Right cardiac atrium (tissue), 5 donors: ENCODE results near the gene ATXN1. TPM values are rescaled to one million over a fixed set of nuclear protein-coding genes. Genes with fewer than 3 reads are reported as not detected.
A peak's percentile ranks its signal among the peaks of the same experiment; 100 is the strongest.
"Not testable (repeated sequence)": the region's sequence is repeated elsewhere in the genome, so short reads cannot be mapped to it uniquely, and the experiment has no call there.

Experiments
- ATAC-seq, 2 donors: fragments of 200-7000 bp; cut with Tn5 transposase; one replicate each; pipeline versions ENCODE4 v1.8.0 to v1.9.1; 2020; ENCODE audit warnings: moderate library complexity in 2 of 2, mild to moderate bottlenecking in 1 of 2
- DNase-seq, 3 donors: peaks; one replicate each; pipeline ENCODE4 v3.0.0-alpha.2; 2020
- H3K27ac ChIP-seq: one replicate; pipeline ENCODE4 v1.5.1; 2013; ENCODE audit warnings: mild to moderate bottlenecking, low read length, control low read depth, moderate library complexity
- H3K27me3 ChIP-seq: one replicate; pipeline ENCODE4 v1.6.1; 2013; ENCODE audit not compliant: control insufficient read depth, insufficient read depth
- H3K4me1 ChIP-seq: one replicate; pipeline ENCODE4 v1.6.1; 2013; ENCODE audit warnings: low read length; ENCODE audit not compliant: control insufficient read depth, insufficient read depth
- H3K4me3 ChIP-seq: one replicate; pipeline ENCODE4 v1.5.1; 2013; ENCODE audit warnings: low read length, control low read depth
- H3K9me3 ChIP-seq: one replicate; pipeline ENCODE4 v1.6.1; 2013; ENCODE audit warnings: low read length; ENCODE audit not compliant: control insufficient read depth
- WGBS: extraction: QIAGEN DNeasy Blood & Tissue Kit; methylation state at CpG from one replicate; pipeline ENCODE4 v1.1.7; 2013; 5-methylcytosine and 5-hydroxymethylcytosine counted together
- intact Hi-C, 4 donors: fragments of 100-400 bp; cut with DNase I; formaldehyde crosslinking; loops; one replicate each; pipeline versions ENCODE4 v1.11.0 to v1.14.0; 2022 to 2023
- polyA plus RNA-seq: library from polyadenylated mRNA; stranded (reverse); fragments of 200-250 nt; gene quantifications from one replicate; pipeline ENCODE4 v1.2.3, GENCODE V29; 2013
- total RNA-seq, 4 donors: library from RNA; stranded (reverse); fragmentation: NEBNext Ultra II Directional; extraction: Animal tissue kit (Norgen Biotek cat#: 25700); gene quantifications; one replicate each; pipeline ENCODE4 v1.2.1, GENCODE V29; 2021
- donor health status: healthy with polysubstance abuse.
- donor health status: DM: no; HTN: yes; CAD: no.
- donor health status: DM: no; HTN: no; CAD: no.
- donor health status: DM: no; HTN: yes; CAD: no; lungs with severe emphysema.
- donor health status: DM: yes; HTN: yes; CAD: no.

The ATXN1 gene
- total and polyA plus RNA-seq, 5 donors: 11.8 to 50.7 (median 47.6) TPM

DNA sequence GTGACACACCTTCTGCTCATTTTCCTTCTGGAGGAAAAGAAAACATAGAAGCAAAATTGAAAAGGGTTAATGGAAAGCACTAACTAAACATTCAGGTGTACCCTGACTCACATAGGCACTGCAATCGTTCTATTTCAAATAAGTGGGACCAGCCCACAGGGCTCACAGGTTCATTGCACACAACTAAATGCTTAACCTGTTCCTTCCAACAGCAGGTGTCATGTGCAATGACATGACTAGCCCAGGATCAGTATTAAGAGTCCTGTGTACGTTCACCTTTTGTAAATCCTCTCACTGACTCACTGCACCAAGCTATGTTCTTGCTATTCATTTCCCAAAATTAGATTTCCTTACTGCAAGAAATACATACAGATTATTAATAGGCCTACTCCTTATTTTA lies 371.6 kb downstream of the ATXN1 start:
- Histone ChIP-seq H3K4me1 (peaks cover 7% of the 10 kb centered on the region), H3K9me3 (no peaks in the 10 kb centered on the region), H3K27me3 (no peaks in the 10 kb centered on the region), H3K27ac (no peak overlapping the region), H3K4me3 (no peak overlapping the region)
- no peak for ATAC-seq
- intact Hi-C loops: no loop called here
- WGBS: 90% methylated on average over 2 of the region's 2 CpGs
- DNase-seq: no peak

DNA sequence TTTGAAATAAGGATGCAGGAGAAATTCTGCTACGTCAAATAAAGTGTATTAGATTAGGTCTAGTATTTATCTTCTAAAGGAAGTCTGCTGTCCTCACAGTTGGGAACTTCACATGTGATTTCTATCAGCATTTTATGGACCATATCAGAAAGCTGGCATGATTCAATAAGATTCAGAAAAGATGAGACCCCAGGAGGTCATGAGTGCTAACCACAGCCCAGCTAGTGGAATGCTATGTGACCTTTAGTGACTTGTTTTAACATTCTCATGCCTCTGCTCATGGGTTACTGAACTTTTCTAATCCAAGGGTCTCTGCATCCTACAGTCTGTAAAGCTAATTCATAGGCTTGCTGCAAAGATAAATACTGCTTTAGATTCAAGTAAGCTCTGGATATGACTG lies 372.8 kb downstream of the ATXN1 start:
- intact Hi-C loops: no loop called here
- WGBS: 94% methylated on average over 1 of the region's 1 CpG
- no peak for ATAC-seq
- H3K4me1 ChIP-seq: peaks cover 7% of the 10 kb centered on the region
- no peak for DNase-seq
- no peak overlapping the region for H3K27ac ChIP-seq
- no peaks in the 10 kb centered on the region for H3K9me3 ChIP-seq
- H3K4me3 ChIP-seq: no peak overlapping the region
- no peaks in the 10 kb centered on the region for H3K27me3 ChIP-seq

DNA sequence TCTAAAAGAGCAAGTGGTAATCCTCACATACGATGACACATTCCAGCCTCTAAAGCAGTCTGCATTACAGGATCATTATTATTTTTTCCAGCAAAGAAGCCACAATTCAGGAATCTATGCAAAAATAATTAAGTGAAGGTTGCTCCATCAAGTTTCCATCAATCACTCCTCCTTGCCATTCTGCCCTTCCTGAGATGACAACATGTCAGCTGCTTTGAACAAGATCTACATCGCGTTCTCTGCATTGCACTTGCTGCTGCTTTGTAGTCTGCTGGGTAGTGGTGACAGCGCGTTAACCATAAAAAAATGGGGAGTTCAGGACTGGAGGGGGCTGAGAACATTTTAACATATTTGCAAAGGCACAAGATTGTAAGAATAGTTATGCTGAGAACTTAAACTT lies 375.2 kb downstream of the ATXN1 start:
- Histone ChIP-seq H3K4me3 (no peak overlapping the region), H3K9me3 (no peaks in the 10 kb centered on the region), H3K27ac (no peak overlapping the region), H3K27me3 (no peaks in the 10 kb centered on the region), H3K4me1 (no peaks in the 10 kb centered on the region)
- intact Hi-C loops: no loop called here
- ATAC-seq (no peak), DNase-seq (no peak)
- 89% methylated on average over 5 of the region's 5 CpGs for whole genome bisulfite sequencing

DNA sequence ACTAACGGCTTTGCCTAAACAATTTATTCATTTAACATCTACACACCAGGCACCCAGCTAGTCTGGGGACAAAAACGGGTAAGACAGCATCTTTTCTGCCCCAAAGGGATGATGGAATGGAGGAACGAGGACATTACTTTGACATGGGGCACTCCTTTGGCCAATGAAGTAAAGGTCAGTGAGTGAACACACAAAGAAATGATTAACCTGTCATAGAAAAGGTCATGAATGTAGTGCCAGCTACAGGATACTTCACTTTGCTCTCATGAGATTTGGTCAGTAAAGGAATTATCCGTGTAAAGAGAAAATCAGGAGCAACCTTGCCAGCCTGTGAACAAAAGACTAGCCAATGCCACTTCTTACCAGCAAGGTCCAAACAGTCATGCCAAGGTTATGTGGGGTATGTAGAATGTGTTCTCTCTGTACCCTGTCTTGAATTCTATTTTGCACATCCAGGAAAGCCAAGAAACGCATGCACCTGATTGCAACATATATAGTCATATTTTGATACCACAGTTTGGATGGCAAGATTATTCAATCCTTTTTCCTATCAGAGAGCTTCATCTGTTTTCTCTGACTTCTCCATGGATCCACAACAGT lies 377.6 kb downstream of the ATXN1 start:
- intact Hi-C loops: no loop called here
- Histone ChIP-seq H3K4me3 (no peak overlapping the region), H3K27me3 (no peaks in the 10 kb centered on the region), H3K9me3 (no peaks in the 10 kb centered on the region), H3K27ac (no peak overlapping the region), H3K4me1 (no peaks in the 10 kb centered on the region)
- WGBS: 90% methylated on average over 5 of the region's 5 CpGs
- DNase-seq (no peak), ATAC-seq (no peak)

DNA sequence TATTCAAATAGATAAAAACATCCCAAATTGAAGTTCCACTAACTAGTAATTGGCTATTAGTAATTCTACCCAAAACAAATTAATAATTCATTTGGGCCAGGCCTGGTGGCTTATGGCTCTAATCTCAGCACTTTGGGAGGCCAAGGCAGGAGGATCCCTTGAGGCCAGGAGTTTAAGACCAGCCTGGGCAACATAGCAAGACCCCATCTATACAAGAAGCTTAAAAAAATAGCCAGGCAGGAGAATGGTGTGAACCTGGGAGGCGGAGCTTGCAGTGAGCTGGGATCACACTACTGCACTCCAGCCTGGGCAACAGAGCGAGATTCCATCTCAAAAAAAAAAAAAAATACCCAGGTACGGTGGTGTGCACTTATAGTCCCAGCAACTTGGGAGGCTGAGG lies 379.3 kb downstream of the ATXN1 start:
- intact Hi-C loops, H3K27ac ChIP-seq, DNase-seq, ATAC-seq, H3K27me3 ChIP-seq, H3K4me3 ChIP-seq, H3K9me3 ChIP-seq, H3K4me1 ChIP-seq: not testable (repeated sequence)
- 98% methylated on average over 3 of the region's 3 CpGs for WGBS

DNA sequence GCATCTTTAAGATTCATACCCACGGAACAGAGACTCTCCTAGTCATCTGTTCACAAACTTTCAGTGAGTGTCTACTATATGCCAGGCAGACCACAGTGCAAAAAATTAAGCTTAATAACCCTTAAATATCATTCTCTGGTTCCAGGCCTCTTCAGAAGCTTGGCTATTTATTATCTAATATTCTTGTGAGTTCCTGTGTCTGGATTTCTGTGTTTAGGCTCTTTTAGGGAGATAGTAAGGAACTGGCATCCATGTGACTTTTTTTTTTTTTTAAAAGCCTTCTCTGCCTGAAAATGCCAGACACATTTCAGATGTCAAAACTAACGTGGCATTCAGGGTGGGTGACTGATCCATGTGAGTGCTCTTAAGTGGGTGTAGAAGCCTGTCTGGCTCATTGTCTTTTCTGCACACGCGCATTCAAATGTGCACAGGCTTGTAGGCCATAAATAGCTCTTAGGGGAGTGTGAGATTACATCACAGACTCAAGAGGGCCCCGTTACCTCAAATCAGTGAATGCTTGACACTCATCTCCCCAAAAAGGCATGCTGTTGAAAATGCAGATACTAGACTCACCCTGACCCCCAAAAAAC lies 380.9 kb downstream of the ATXN1 start:
- Histone ChIP-seq H3K27ac (no peak overlapping the region), H3K4me1 (peaks cover 3% of the 10 kb centered on the region), H3K4me3 (no peak overlapping the region), H3K27me3 (no peaks in the 10 kb centered on the region), H3K9me3 (no peaks in the 10 kb centered on the region)
- WGBS: 68% methylated on average over 5 of the region's 5 CpGs
- intact Hi-C loops: no loop called here
- ATAC-seq (peak; percentile 84 to 90), DNase-seq (no peak)

DNA sequence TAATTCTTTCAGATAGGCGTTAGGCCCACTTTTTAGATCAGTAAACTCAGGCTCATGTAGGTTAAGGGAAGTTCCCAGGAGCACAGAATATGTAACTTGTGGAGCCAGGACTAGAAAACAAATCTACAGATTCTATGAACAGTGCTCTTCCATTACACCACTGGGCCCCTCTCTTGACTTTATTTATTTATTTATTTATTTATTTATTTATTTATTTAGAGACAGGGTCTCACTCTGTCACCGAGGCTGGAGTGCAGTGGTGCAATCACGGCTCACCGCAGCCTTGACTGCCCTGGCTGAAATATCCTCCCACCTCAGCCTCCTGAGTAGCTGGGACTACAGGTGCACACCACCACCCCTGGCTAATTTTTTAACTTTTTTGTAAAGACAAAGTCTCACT lies 382.9 kb downstream of the ATXN1 start:
- H3K4me3 ChIP-seq, H3K27me3 ChIP-seq, DNase-seq, ATAC-seq, H3K27ac ChIP-seq, H3K9me3 ChIP-seq, H3K4me1 ChIP-seq, intact Hi-C loops: not testable (repeated sequence)
- 97% methylated on average over 4 of the region's 4 CpGs for WGBS

DNA sequence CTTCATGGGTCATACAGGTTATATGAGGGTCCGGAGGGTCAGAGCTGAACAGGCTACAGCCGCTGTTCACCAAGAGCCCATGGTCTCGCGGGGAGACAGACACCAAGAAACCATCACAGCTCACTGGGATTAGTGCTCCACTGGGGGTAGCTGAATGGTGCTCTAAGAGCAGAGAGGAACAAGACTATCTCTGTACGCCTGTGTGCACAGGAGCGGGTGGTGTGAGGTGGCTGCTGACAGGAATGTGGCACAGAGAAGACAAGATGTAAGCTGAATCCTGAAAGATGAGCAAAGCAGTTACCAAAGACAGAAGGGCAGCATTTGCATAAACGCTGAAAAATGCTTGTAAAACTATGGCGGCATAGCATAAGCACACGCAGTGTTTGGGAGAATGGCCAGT lies 383.8 kb downstream of the ATXN1 start:
- Histone ChIP-seq H3K4me1 (peaks cover 6% of the 10 kb centered on the region), H3K4me3 (no peak overlapping the region), H3K27ac (no peak overlapping the region), H3K9me3 (no peaks in the 10 kb centered on the region), H3K27me3 (no peaks in the 10 kb centered on the region)
- ATAC-seq: no peak
- intact Hi-C loops: no loop called here
- DNase-seq: no peak
- WGBS: 83% methylated on average over 9 of the region's 9 CpGs

DNA sequence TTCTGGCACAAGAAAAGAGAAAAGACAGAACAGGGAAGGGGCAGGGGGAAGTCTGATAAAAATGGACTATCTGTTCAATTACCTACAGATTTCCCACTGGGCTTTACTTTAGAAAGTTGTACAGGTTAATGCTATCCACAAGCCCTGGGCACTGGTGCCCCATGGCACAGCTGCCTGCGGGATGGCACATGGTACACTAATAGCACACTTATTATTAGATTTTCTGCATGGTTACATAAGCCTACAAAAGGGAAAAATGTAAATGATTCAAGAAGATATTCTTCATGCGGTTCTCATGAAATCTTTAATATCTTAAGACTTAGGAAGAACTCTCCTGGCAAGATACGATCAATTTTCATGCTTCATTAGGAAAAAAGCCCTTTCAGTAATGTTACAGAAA lies 385.4 kb downstream of the ATXN1 start:
- ATAC-seq (no peak), DNase-seq (no peak)
- Histone ChIP-seq H3K4me1 (peaks cover 8% of the 10 kb centered on the region), H3K27me3 (no peaks in the 10 kb centered on the region), H3K4me3 (no peak overlapping the region), H3K27ac (no peak overlapping the region), H3K9me3 (no peaks in the 10 kb centered on the region)
- intact Hi-C loops: no loop called here
- 80% methylated on average over 3 of the region's 3 CpGs for WGBS

DNA sequence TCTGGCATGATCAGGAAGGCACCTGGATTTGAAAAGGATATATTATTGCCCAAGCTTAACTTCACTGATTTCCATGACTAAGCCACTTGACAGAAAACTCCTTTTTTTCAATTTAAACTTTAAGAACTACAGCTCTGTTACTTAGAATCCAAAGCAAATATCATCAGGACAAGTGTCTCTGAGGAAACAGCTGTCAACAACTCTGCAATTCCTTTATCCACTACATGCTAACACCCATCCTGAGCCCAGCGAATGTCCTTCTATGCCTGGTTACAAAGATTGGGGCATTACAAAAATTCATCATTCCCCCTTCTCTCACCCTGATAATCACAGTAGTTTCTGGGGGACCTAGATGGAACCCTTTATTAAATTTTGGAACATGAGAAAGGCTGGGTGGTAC lies 386.1 kb downstream of the ATXN1 start:
- Histone ChIP-seq H3K27me3 (no peaks in the 10 kb centered on the region), H3K27ac (no peak overlapping the region), H3K4me1 (peaks cover 8% of the 10 kb centered on the region), H3K9me3 (no peaks in the 10 kb centered on the region), H3K4me3 (no peak overlapping the region)
- DNase-seq (no peak), ATAC-seq (no peak)
- 34% methylated on average over 1 of the region's 1 CpG for WGBS
- intact Hi-C loops: no loop called here

DNA sequence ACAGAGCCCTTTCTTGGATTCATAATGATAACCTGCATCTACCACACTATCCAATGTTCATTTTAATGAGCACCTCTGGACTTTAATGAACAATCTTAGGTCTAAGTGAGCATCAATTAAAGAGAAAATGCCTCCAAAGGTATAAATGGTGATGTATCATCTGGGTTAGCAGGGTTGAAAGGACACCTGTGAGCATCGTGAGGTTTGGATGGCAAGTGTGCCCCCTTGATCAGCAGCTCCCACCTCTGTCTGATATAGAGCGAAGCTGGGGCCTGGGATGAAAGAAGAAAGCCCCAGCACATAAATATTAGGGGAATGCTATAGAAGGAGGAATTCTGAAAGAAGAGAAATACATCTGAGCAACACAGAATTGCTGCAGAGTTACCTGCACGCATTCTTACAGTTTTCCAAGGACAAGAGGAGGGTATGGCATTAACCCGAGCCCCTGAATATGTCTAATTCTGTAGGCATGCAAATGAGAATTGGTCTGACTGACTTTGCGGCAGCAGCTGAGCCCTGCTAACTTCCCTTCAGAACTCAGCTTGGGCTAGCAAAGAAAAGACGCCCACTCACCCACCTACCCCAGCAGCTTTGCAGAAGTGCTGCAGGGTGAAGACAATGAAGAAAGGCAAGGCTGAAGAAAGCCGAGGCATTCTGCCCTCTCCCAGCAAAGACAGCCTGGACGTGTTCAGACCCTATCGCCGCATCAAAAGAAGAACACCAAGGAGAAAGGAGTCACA lies 386.6 kb downstream of the ATXN1 start:
- no peaks in the 10 kb centered on the region for H3K9me3 ChIP-seq
- intact Hi-C loops: no loop called here
- no peak for DNase-seq
- no peak overlapping the region for H3K4me3 ChIP-seq
- H3K4me1 ChIP-seq: peaks cover 10% of the 10 kb centered on the region
- no peak for ATAC-seq
- 84% methylated on average over 10 of the region's 10 CpGs for WGBS
- H3K27me3 ChIP-seq: no peaks in the 10 kb centered on the region
- H3K27ac ChIP-seq: no peak overlapping the region
